SK-N-MC (cell line): ENCODE measurements around the gene KIF3B.
"Not testable (repeated sequence)": the region's sequence is repeated elsewhere in the genome, so short reads cannot be mapped to it uniquely, and the experiment has no call there.

Experiments used
- DNase-seq: peaks from one replicate; pipeline ENCODE4 v3.0.0-alpha.2; 2011; ENCODE audit warnings: low read depth, low spot score
- H3K27ac ChIP-seq: fragments of 200-600 bp; sonication (generic); 2 replicates; pipeline ENCODE4 v1.5.1; 2016; ENCODE audit warnings: mixed run types
- H3K36me3 ChIP-seq: fragments of 200-600 bp; sonication (generic); 2 replicates; pipeline ENCODE4 v1.6.1; 2017; ENCODE audit warnings: antibody characterized with exemption, low read length, mixed read lengths; ENCODE audit not compliant: insufficient read depth
- H3K4me3 ChIP-seq: fragments of 200-600 bp; sonication (generic); 2 replicates; pipeline ENCODE4 v1.5.1; 2016
- H3K9ac ChIP-seq: fragments of 200-600 bp; sonication (generic); 2 replicates; pipeline ENCODE4 v1.8.0; 2017; ENCODE audit warnings: mixed run types, mixed read lengths; ENCODE audit not compliant: insufficient read length
- H3K9me3 ChIP-seq: fragments of 200-600 bp; sonication (generic); 2 replicates; pipeline ENCODE4 v1.6.1; 2017; ENCODE audit warnings: low read depth, mild to moderate bottlenecking, antibody characterized with exemption, low read length, moderate library complexity, mixed read lengths
- EZH2 ChIP-seq: fragments of 200-600 bp; sonication (generic); IDR thresholded peaks from one replicate; pipeline ENCODE4 v1.6.1; 2017; ENCODE audit warnings: antibody characterized with exemption
- FOXP2 ChIP-seq: optimal IDR thresholded peaks from 2 replicates; pipeline ENCODE3; 2011; ENCODE audit warnings: mild to moderate bottlenecking, moderate library complexity; ENCODE audit not compliant: insufficient read depth; ENCODE audit errors: extremely low read length, control extremely low read depth
- POLR2AphosphoS5 ChIP-seq: IDR thresholded peaks from 2 replicates; pipeline ENCODE4 v1.6.1; 2012; ENCODE audit warnings: mild to moderate bottlenecking, low read depth, low read length, borderline replicate concordance

The KIF3B gene

GRCh38 chr20:32316667-32317066 lies 39.2 kb downstream of the KIF3B start:
- peaks cover 14% of the 10 kb centered on the region; the same call in 1 of the 2 replicates for H3K36me3 ChIP-seq
- no peaks in the 10 kb centered on the region for H3K9me3 ChIP-seq
- DNase-seq = no peak
- TF ChIP-seq EZH2 = no peak
- no peak for TF ChIP-seq POLR2AphosphoS5
- no peak for TF ChIP-seq FOXP2
- no peak overlapping the region for H3K9ac ChIP-seq
- no peak overlapping the region for H3K27ac ChIP-seq
- H3K4me3 ChIP-seq = no peak overlapping the region

DNA sequence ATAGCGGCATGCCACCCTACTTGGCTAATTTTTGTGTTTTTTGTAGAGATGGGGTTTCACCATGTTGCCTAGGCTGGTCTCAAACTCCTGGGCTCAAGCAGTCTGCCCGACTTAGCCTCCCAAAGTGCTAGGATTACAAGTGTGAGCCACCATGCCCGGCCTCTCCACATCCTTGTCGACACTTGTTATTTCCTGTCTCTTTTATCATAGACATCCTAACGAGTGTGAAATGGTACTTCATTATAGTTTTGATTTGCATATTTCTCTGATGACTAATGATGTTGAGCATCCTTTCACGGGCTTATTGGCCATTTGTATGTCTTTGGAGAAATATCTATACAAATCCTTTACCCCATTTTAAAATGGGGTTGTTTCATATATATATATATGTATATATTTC lies 41.6 kb downstream of the KIF3B start:
- H3K9ac ChIP-seq = no peak overlapping the region
- no peaks in the 10 kb centered on the region for H3K9me3 ChIP-seq
- peaks cover 14% of the 10 kb centered on the region; the same call in 1 of the 2 replicates for H3K36me3 ChIP-seq
- H3K4me3 ChIP-seq = no peak overlapping the region
- H3K27ac ChIP-seq = no peak overlapping the region
- DNase-seq = no peak
- TF ChIP-seq FOXP2 (no peak), EZH2 (no peak), POLR2AphosphoS5 (no peak)

- no peak for DNase-seq
- Histone ChIP-seq H3K9me3 (no peaks in the 10 kb centered on the region), H3K36me3 (peaks cover 14% of the 10 kb centered on the region; the same call in 1 of the 2 replicates), H3K27ac (no peak overlapping the region), H3K4me3 (no peak overlapping the region), H3K9ac (no peak overlapping the region)
- TF ChIP-seq FOXP2 (no peak), POLR2AphosphoS5 (no peak), EZH2 (no peak)
These were observed 42.9 kb downstream of the KIF3B start for GRCh38 chr20:32320305-32320704.

DNA sequence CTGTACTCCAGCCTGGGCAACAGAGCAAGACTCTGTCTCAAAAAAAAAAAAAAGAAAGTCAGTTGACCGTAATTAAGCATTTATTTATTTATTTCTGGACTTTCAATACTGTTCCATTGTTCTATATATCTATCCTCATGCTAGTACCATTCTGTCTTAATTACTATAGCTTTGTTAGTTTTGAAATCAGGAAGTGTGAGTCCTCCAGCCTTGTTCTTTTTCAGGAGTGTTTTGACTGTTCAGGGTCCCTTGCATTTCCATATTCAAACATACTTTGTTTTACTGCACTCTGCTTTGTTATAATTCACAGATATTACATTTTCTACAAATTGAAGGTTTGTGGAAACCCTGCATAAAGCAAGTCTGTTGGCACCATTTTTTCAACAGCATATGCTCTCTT lies 43.9 kb downstream of the KIF3B start:
- Histone ChIP-seq H3K4me3 (no peak overlapping the region), H3K36me3 (peaks cover 12% of the 10 kb centered on the region; the same call in 1 of the 2 replicates), H3K9ac (no peak overlapping the region), H3K9me3 (no peaks in the 10 kb centered on the region), H3K27ac (peak overlapping the region; percentile 62; the same call in 1 of the 2 replicates)
- TF ChIP-seq POLR2AphosphoS5 = no peak
- no peak for TF ChIP-seq EZH2
- TF ChIP-seq FOXP2 = no peak
- no peak for DNase-seq

- not testable (repeated sequence) for H3K27ac ChIP-seq, H3K36me3 ChIP-seq, H3K9me3 ChIP-seq, DNase-seq, H3K4me3 ChIP-seq, H3K9ac ChIP-seq
These were observed 44.8 kb downstream of the KIF3B start for GRCh38 chr20:32322260-32322659.

- H3K9ac ChIP-seq, H3K4me3 ChIP-seq, DNase-seq, H3K9me3 ChIP-seq, H3K27ac ChIP-seq, H3K36me3 ChIP-seq: not testable (repeated sequence)
These were observed 46.3 kb downstream of the KIF3B start for GRCh38 chr20:32323761-32324160.

DNA sequence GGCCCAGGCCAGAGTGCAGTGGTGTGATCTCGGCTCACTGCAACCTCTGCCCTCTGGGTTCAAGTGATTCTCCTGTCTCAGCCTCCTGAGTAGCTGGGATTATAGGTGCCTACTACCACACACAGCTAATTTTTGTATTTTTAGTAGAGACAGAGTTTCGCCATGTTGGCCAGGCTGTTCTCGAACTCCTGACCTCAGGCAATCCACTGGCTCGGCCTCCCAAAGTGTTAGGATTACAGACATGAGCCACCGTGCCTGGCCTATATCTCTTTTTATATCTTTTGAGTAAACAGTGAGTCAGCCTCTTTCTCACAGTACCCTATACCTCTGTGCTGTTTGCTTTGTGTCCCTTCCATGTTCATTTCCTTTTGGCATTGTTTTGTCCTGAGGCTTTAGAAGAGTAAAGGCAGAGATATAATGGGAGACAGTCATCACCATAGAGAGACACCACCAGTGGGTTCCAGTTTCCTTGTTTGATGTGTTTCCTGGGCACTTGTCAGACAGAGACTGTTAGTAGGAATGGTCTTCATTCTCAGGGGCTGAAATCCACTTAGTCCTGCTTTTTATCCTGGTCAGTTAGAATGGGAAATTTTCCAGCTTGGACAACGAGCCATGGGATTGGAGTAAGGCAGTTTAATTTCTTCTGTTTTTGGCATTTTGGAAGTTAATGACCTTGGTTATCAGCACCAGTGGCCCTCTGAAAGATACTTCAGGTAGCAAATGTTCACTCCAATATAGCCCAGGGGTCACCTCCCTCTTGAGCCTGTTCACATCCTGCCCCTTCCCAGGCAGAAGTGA lies 48.5 kb downstream of the KIF3B start:
- no peak overlapping the region for H3K4me3 ChIP-seq
- H3K9me3 ChIP-seq = no peaks in the 10 kb centered on the region
- H3K27ac ChIP-seq = no peak overlapping the region
- no peak overlapping the region for H3K9ac ChIP-seq
- no peak for TF ChIP-seq FOXP2
- TF ChIP-seq POLR2AphosphoS5 = no peak
- no peak for TF ChIP-seq EZH2
- no peak for DNase-seq
- peaks cover 10% of the 10 kb centered on the region; the same call in 1 of the 2 replicates for H3K36me3 ChIP-seq

GRCh38 chr20:32326504-32326845 lies 49.0 kb downstream of the KIF3B start:
- no peak overlapping the region for H3K27ac ChIP-seq
- no peak for DNase-seq
- no peak overlapping the region for H3K9ac ChIP-seq
- H3K9me3 ChIP-seq = no peaks in the 10 kb centered on the region
- TF ChIP-seq FOXP2 (no peak), EZH2 (no peak), POLR2AphosphoS5 (no peak)
- H3K36me3 ChIP-seq = peaks cover 10% of the 10 kb centered on the region; the same call in 1 of the 2 replicates
- H3K4me3 ChIP-seq = no peak overlapping the region

DNA sequence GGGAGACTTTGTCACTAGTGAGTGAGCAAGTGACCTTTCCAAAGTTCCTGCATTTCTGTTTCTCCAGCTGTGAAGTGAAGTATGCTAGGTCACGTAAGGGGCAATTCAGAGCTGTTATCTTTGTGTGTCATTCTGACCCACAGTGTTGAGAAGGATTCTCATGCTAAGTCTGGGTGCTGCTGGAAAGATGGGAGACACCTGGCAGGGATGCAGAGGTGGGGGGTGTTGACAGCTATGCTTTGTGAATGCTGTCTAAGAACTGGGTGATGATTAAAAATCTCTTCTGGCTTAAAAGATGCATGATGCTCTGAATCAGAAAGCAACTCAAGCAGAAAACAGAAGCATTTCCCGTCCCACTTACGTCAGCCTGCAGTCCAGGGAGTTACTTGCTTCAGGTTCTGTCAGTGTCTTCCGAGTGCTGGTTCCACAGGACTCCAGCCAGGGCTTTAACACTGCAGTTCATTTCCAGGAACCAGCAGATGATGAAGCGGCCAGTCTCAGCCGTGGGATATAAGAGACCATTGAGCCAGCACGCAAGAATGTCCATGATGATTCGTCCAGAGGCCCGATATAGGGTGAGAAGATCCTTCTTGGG lies 49.7 kb downstream of the KIF3B start:
- Histone ChIP-seq H3K4me3 (no peak overlapping the region), H3K9me3 (no peaks in the 10 kb centered on the region), H3K27ac (no peak overlapping the region), H3K36me3 (peaks cover 10% of the 10 kb centered on the region; the same call in 1 of the 2 replicates), H3K9ac (no peak overlapping the region)
- DNase-seq = no peak
- TF ChIP-seq POLR2AphosphoS5 = no peak
- no peak for TF ChIP-seq EZH2
- TF ChIP-seq FOXP2 = no peak
